Measurements from ENCODE around the gene FOXP1.

The FOXP1 gene

GRCh38 chr3:70930066-70930465 lies 653.5 kb downstream of the FOXP1 start:
- DNase-seq (ENCODE audit: low read depth, low spot score), result no peak

- no peak for DNase-seq (ENCODE audit: low read depth, low spot score)
Observed at GRCh38 chr3:70927239-70927638, 656.3 kb downstream of the FOXP1 start.

- no peak for DNase-seq (ENCODE audit: low read depth, low spot score)
Observed at GRCh38 chr3:70926835-70927234, 656.7 kb downstream of the FOXP1 start.

DNA sequence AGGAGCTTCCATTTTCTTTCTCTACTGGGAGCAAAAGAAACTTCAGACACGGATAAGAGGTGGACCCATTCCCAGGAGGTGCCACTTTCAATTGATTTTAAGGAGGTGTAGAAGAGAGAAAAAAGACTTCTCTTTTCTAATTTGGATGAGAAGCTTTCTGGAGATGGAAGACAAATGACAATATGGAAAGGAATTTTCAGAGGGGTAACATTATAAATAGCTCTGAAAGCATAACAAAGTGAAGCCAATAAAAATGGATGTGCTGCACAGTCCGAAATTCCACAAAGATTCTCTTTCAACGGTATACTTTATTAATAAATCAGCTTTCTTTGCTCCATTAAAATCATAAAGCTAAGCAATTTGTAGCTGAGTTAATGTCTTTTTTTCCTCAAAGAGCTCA lies 663.9 kb downstream of the FOXP1 start:
- DNase-seq (ENCODE audit: low read depth, low spot score), result no peak

DNA sequence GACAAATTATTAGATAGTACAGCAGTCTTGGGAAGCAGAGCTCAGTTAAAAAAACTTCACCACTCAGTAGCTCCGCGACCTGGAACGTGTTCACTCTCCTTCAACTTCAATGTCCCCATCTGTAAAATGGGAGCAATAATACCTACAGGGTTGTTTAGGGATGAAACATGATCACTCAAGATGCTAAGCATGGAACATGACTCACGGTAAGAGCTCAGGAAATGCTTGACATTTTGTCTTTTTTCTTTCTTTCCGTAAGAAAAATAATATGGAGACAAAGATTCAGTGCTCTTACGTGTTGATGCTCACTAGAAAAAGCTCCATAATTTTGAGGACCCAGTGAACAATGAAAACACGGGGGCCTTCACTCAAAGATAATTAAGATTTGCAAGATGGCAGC lies 664.4 kb downstream of the FOXP1 start:
- no peak for DNase-seq (ENCODE audit: low read depth, low spot score)

DNA sequence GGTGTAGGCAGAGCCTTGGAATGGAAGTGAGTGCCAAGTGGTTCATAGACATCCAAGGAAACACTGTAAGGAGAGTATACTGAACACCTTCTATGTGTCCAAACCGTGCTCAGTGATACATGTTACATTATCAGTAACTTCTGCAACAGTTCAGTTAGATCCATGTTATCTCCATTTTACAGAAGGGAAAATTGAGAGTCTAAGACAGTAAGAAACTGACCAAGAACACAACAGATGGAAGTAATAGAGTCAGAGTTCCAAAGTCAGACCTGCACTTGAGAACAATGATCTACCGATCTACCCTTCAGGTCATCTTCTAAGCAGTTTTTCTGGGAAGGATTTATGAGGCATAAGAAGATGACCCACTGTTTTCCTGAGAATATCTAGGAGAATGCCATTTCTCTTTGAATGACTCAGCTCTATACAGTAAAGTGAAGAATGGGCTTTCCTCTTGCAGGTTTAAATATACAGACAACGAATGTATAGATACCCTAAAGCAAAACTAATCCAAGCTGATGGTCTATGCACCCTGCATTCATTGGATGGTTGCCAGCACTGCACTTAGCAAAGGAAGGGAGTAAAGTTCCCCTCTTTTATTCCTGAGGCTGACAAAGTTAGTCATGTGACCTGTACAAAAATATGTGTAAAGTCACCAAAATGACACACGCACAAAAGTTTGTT lies 667.0 kb downstream of the FOXP1 start:
- no peak for DNase-seq (ENCODE audit: low read depth, low spot score)

DNA sequence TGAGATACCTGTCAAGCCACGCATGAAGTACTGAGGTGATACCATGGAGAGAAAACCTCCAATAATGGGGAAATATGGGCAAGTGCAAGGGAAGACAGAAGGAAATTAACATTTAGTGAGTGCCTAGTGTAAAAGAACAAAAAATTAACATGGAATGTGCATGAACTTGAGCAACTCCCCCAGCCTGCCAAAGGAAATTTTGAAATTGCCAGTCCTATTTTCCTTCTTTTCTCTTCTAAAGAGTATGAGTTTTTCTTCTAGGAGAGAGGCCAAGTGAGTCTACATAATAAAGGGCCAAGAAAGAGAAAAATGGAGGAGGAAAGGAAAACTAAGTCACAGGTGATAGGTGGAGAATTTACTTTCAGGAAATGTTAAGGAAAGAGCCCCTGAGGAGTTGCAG lies 668.7 kb downstream of the FOXP1 start:
- DNase-seq (ENCODE audit: low read depth, low spot score), result no peak

DNA sequence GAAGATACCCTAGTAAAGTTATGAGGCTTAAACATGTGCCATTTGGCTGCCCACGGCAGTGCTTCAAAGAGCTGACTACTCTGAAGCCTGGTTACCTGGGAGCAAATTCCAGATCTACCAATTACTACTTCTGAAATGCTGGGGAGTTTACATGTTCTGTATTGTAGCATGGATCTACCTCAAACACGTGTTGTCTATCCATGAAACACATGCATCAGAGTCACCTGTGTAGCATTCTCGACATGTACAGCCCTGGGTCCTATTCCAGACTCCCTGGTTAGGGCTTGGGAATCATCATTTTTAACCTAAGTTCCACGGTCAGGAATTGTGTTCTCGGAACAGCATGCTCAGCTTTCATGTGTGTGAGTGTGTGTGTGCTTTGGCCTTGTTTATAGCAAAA lies 671.8 kb downstream of the FOXP1 start:
- no peak for DNase-seq (ENCODE audit: low read depth, low spot score)

DNA sequence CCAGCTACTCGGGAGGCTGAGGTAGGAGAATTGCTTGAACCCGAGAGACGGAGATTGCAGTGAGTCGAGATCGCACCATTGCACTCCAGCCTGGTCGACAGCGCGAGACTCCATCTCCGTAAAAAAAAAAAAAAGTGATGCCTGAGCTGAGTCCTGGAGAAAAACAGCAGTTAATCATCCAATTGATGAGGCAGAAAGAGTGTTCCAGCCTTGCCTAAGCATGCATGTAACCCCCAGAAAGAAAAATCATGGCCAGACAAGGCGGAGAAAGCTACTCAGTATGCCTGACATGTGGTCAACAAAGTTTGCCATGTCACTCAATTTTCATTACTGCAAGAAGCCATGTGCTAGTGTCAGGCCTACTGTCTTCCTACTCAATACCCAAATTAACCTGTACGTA lies 678.0 kb downstream of the FOXP1 start:
- DNase-seq (ENCODE audit: low read depth, low spot score), result no peak
